HK-2 (cell line): ENCODE results near the gene CAMKMT.
A peak's percentile ranks its signal among the peaks of the same experiment; 100 is the strongest.

Experiments
- DNase-seq: peaks from one replicate; pipeline ENCODE4 v3.0.0-alpha.2; 2018; ENCODE audit not compliant: unreplicated experiment

Gene CAMKMT

DNA sequence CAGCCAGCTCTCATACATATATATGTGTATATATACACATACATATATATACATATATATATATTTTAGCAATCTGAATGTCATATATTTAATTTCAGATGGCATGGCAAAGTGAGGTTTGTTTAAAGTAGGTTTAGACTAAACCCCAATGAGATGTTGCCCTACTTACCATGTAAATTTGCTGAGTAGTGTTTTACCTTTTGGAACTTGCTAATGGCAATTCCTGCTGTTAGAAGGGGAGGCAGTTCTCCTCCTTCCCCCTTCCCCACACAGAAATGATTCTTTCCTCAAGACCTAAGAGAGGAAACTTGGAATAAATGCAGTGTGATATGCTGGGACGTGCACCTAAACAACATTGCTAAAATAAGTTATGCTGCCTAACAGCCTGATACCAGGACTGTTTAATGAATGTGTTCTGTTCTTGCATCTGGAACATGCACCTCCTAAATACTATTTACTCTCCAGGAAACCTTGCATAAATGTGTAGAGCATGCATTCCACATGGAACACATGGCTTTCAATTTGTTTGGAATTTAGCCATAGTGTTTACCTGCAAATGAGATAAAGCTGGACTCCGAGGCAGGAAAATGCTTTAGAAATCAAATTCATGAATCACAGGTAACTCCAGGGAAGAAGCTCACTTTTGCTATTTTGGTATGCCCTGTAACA lies 326.8 kb downstream of the CAMKMT start:
- DNase-seq = no peak

DNA sequence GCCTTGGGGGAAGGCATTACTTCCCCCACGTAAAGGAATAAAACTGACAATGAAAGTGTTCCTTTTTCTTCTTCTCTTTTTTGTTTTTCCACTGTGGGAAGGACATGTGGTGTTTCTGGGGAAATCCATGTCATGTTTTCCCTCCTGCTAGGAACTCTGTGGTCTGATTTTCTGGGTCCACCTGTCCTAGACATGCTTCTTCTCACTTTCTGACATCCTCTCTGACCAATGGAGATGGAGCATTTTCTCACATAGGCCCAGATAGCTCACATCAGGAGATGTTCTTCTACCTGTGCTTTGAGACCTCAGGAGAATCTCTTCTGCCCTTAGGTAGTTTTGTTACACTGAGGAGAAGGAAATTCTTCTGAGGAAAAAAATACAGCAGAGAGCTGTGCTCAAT lies 327.8 kb downstream of the CAMKMT start:
- no peak for DNase-seq

DNA sequence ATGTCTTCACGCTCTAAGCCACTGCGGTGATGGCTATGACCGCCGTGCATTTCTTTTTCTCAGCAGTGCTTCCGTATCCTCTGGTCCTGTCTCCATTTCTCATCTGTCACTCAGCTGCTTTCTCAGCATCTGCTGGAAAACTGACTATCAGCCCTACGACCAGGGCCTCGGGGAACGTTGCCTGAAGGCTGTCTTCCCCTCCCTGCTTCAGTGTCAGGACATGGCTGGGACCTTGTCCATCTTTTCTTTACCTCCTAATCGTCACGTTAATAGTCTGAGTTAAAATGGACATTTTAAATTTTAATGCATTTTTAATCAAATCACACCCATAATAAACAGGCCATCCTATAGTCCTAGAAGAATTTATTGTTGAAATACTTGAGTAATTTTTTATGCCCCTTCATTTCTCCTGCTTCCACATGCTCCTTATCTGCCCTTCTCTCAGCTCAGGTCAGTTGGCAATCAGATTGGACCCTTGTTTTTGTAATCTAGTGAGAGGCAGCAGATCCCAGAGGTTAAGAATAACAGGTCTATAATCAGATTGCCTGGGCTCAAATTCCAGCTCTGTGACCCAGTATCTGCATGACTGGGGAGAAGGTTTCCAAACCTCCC lies 329.5 kb downstream of the CAMKMT start:
- DNase-seq = no peak

DNA sequence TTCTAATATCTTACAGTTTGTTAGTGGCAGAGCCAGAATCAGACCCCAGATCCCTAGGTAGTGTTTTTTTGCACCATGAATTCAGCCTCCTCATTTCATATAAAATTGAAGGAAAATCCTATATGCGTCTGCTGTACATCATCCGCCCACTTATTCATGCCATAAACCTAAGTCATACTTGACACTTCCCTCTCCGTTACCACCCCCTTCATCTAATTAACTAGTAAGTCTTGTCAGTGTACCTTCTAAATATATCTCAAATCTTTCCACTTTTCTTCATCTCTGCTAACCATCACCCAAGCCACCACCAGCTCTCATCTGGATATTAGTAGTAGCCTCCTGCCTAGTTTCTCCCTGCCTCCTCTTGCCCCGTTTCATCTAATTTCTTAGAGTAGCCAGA lies 331.1 kb downstream of the CAMKMT start:
- no peak for DNase-seq

DNA sequence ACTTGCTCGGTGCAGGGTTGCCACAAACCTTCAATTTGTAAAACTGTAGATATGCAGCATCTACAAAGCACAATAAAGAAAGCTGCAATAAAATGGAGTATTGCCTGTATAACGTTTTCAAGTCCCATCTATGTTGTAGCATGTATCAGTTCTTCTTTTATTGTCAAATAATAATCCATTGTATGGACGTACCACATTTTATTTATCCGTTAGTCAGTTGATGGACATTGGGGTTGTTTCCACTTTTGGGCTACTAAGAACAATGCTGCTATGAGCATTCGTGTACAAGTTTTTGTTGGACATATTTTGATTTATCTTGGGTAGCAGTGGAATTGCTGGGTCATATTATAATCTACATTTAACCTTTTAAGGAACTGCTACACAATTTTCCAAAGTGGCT lies 339.1 kb downstream of the CAMKMT start:
- no peak for DNase-seq

DNA sequence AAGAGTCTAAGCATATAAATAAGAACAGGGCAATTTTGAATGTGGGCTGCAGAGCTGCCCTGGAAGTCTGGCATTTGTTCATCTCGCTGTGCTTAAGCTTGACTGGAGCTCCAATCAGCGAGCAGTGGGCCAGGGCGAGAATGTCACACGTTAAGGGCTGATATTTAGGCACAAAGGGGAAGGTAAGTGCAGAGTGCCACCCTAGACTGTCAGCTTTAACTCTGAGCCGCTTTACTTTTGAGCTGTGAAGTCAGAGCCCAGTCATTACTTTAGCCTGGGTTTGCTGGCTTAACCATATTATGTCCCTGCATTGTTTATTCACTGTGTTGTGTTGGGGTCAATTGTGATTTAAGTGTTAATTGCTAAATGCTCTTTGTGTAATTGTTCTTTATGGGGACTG lies 343.6 kb downstream of the CAMKMT start:
- no peak for DNase-seq

DNA sequence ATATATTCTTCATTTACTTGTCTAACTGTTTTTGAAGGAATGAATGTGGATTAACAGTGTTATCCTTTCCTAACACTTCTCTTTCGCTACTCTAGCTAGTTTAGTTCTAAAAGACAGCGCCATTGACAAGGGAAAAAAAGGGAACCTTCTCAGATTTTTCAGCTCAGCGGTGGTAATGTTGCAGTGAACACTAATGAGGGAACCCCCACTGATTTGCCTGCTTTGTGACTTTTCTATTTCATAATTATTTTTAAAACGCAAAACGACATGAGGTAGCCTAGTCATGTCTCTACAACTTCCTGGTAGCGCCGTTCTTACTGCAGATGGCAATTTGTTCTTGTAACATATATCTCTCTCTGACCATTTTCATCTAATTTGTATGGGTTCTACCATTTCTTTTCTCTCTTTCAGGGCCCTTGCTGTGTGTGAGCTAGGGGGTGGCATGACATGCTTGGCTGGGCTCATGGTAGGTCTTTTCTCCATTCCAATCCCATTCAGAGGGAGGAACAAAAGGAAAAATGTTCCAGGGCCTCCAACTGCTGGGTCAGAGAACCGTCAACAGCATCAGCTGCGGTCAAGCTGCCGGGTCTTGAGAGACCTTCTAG lies 344.2 kb downstream of the CAMKMT start:
- DNase-seq = no peak

DNA sequence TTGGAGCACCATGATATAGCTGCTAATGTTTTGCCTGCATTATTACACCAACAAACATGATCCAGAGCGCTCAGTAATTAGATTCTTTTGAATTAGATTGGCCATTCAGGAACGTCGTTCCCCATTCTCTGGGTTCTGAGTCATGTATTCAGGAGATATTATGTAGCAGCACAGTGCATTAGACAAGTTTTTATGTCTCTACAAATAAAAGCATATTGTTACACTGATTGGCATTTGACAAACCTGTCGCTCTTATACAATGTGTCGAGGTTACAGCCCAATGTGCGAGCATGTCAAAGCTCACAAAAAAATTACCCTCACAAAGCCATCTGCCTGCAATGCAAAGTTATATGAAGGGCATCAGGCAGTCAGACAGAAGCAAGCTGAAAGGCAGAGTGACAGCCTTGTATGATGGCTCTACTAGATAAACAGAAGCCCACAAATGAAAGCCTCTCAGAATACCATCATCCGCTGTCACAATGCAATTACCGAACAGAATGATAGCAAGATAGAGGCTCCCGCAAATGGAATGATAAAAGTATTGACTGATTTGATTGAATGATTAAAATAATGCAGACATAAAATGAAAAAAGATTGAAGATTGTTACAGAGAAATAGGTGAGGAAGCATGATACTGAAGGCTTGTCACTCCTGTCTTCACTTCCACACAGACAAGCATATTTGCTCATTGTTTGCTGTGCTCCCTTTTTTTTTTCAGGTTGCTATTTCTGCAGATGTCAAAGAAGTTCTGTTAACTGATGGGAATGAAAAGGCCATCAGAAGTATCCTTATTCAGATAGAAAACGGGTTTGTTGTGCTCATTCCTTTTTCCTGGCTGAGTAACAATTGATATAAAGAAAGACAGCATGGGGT lies 345.2 kb downstream of the CAMKMT start:
- DNase-seq = no peak

DNA sequence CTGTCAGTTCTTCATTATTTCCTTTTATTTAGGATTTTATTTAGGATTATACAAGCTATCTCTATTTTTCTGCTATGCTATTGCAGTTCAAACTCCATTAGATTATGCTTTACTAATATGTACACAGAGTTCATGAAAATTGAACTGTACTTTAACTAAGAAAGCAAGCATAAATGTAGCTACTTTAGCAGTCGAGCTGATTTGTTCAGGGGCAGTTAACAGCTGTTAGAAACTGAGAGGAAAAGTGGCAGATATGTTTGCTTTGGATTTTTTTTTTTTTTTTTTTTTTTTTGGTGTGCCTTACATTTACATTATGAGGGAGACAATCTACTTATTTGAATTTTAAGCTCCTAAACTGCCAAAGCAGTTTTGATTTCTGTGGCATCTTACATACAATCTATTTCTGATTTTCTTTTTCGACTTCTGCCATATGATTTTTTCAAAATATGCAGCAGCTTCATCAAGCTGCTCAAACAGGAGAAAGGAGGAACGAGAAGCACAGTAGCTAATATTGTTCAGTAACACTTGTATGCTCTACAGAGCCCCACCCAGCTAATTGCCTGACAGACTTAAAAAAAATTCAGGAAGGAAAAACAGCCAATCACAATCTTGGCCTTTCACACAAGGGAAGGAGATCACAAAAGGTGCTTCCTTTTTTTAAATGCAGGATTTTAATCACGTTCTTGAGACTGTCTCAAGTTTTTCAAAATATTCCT lies 346.4 kb downstream of the CAMKMT start:
- no peak for DNase-seq

DNA sequence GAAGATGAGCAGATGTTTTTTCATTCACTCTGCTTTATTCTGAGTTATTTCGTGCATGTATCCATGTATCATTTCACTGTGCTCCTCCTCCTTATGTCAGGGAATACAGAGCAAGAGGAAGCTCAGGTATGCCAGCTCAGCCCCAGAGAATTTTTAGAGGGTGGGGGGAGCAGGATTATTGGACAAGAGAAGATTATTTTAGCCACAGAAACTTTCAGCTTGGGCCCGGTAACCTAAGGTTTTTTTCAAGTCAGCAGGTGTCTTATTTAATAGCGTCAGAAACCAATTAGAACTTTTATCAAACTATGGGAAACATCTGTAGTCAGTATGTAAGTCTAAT lies 346.9 kb downstream of the CAMKMT start:
- no peak for DNase-seq

DNA sequence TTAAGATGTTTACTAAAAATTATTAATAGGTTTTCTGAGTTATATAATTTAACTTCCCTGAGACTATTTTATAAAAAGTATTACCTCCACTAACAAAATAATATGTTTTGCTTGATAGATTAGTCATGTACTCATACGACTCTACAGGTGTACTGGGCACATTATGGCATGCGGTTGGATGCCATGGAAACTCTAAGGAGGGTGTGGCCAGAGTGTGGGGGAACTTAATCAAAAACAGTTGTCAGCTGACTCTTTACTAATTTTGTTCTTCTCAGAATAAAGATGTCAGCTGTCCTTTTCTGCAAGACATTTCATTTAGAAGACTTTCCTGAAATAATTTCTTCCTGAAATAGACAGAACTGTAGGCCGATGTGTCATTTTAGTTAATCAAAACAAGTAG lies 351.4 kb downstream of the CAMKMT start:
- DNase-seq = no peak

DNA sequence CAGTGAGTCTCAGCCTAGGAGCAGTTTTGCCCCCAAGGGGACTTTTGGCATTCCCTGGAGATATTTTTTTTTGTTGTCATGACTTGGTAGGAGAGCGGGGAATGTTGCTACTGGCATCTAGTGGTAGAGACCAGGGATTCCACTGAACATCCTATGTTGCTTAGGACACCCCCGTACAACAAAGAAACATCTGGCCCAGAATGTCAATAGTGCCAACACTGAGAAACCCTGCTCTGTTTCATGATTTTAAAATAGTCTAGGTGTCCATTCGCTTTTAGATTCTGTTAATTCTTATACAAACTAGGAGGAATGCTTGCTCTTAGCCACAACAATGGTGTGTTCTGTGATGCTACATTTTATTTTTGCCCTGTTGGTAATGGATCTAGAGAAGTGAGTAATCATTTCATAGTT lies 353.9 kb downstream of the CAMKMT start:
- DNase-seq = peak; percentile 6

DNA sequence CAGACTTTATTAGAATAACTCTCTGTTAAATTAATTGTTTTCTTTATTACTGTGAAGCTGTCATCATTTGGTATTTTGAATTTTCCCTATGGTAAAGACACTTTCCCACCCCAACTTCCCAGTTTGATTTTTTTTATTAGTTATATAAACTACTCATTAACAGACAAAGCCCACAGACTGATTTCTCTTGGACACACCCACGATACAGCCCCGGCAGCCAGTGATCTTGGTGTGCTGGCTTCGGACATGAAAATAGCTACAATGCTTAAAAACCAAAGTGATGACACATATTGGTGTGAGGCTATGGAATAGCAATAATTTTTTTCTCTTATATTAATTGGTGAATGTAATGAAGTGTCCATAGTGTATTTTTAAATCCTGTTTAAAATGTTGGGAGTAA lies 354.4 kb downstream of the CAMKMT start:
- no peak for DNase-seq

DNA sequence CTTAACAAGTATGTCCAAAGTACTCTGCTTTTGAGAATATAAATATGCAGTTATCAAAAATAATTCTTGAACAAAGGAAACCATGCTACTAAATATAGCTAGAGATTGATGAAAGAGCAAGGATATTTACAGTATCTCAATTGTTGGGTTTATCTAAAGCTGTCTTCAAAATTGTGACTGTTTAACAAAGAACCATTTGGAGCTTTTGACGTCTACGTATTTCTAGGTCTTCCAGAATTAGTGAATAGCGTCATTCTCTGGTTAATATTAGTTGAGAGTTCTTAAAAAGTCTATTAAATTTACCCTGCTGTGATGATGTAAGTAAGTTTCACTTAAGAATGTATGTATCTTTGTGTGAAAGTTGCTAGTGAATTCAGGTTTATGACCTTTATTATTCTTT lies 356.7 kb downstream of the CAMKMT start:
- no peak for DNase-seq

DNA sequence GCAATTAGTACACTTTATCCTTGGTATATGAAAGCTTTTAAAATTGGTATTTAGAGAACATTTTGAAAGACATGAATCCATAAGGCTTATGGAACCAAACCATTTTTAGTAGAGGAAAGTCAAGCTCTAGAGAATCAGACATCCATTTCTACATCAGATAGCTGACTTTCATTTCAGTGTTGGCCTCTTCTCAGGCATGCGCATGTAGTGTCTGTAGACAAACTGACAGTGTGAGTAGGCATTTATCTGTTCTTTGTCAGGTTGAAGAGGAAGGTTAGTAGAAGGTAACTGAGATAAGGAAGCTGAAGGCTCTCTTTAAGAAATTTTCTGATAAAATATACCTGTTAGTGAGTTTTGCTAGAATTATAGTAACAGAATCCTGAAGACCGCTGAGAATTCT lies 357.8 kb downstream of the CAMKMT start:
- no peak for DNase-seq

DNA sequence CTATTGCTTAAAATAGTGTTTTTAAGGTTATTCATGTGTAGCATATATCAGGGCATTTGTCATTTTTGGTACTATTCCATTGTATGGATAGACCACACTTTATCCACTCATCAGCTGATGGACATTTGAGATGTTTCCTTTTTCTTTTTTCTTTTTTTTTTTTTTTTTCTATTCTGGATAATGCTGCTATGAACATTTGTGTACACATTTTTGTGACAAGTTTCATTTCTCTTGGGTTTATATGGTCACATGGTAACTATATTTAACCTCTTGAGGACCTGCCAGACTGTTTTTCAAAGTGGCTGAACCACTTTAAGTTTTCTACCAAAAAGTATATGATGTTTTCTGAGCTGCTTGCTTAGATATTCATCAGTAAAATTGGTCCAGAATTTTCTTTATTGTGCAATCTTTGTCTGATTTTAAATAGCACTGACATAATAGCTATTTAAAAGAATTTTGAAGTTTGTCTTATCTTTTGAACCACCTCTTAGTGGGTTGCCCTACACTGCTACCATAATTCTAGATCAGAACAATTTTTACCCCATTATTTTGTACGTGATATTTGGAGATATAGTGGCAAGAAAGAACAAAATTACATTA lies 360.4 kb downstream of the CAMKMT start:
- no peak for DNase-seq

DNA sequence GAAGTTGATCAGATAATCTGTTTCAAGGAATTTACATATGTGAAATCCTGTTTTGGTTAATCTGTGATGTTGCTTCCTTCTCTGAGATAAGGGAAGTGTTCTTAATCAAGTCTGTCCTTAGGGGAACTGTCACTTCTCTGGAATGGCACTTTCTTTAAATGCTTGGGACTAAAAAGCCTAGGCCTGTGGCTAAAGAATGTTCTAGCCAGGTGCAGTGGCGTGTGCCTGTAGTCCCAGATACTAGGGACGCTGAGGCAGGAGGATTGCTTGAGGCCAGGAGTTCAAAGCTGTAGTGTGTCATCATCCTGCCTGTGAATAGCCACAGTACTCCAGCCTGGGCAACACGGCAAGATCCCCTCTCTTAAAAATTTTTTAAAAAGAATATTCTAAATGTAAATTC lies 362.2 kb downstream of the CAMKMT start:
- DNase-seq = no peak

DNA sequence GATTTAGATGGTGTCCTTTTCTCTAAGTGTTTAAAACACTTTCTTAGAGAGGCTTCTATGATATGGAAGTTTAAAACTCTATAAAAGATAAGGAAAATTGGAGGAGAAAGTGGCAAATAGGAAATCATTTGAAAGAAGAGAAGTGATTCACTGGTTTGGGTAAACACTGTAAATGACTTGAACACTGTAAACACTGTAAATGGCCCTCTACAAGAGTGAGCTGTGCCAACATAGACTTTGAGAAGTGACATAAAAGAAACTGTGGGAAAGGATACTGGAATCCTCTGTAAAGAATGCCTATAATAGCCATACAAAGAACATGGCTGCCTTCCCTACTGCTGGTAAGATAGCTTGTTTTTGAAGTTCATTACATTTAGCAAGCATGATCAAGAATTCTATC lies 368.8 kb downstream of the CAMKMT start:
- DNase-seq = no peak

DNA sequence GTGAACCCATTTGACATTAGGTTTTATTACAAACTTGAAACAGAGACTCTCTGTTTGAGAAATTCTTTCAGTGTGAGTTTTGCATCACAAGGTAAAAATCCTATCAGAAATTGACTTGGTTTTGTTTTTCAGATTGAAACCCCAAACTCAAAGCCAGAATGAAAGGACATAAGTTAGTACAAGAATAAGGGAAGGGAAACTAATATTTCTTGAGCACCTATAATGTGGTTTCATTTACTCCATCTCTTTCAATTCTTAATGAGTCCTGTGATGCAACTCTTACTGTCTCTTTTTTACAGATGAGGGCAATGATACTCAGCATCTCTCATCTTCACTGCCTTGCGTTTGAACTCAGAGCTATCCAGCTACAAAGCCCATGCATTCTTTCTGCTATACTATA lies 369.8 kb downstream of the CAMKMT start:
- DNase-seq = no peak

DNA sequence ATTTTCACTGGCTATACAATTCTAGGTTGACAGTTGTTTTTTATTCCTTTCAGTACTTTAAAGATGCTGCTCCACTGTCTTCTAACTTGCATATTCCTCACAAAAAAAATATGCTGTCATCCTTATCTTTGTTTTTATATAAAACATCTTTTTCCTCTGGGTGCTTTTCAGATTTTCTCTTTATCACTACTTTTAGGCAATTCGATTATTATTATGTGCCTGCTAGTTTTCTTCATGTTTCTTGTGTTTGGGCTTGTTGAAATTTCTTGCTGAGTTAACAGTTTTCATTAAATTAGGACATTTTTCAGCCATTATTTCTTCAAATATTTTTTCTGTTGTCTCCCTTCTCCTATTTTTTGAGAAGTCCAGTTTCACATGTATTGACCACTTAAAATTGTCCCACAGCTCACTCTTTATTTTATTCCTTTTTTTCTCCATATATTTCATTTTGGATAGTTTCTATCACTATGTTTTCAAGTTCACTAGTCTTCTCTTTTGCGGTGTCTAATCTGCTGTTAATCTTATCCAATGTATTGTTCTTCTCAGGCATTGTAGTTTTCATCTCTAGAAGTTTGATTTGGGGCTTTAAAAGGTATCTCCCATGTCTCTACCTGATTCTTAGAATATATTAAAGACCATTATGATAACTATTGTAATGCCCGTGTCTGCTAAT lies 374.7 kb downstream of the CAMKMT start:
- DNase-seq = no peak

DNA sequence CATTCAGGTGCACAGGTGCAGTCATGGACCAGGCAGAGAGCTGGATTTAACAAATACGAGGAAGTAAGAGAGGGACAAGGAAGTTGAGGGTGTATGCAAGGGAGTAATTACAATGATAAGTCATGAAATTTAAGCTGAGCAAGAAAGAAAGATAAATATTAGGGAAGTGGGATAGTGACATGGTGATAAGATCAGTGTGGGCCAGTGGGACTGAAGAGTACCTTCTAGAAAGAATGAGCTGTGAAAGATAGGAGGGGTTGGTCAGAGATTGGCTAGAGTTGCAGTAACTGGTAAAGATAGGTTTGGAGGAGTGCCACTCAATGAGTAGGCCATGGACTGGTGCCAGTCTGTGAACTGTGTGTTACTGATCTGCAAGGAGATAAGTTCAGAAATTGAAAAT lies 378.9 kb downstream of the CAMKMT start:
- no peak for DNase-seq
